HG03139 (cell line): ENCODE data around the gene NLE1.
"Not testable (repeated sequence)": the region's sequence is repeated elsewhere in the genome, so short reads cannot be mapped to it uniquely, and the experiment has no call there.

Experiments
- ATAC-seq: cut with Tn5 transposase; IDR thresholded peaks from one replicate; pipeline ENCODE4 v1.9.1; 2021; ENCODE audit not compliant: unreplicated experiment

Gene NLE1

GRCh38 chr17:35163886-35164285 lies 21.8 kb upstream of the NLE1 start:
- no peak for ATAC-seq

DNA sequence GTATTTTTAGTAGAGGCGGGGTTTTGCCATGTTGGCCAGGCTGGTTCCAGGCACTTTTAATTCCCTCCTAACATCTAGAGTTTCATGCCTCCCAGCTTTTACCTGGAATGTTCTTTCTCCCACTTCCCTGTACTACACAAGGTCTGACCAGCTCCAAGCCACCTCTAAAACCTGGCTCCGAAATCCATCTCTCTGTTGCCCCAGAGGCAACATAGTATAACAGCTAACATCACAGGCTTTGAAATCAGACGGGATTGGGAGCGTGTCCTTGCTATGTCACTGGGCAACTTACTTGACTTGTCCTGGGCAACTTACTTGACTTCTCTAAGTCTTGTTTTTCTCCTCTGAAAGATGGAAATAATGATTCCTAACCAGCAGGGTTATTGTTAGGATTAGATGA lies 20.7 kb upstream of the NLE1 start:
- no peak for ATAC-seq

GRCh38 chr17:35161281-35161761 lies 19.2 kb upstream of the NLE1 start:
- ATAC-seq: no peak

GRCh38 chr17:35160354-35161201 lies 18.5 kb upstream of the NLE1 start:
- ATAC-seq: no peak

DNA sequence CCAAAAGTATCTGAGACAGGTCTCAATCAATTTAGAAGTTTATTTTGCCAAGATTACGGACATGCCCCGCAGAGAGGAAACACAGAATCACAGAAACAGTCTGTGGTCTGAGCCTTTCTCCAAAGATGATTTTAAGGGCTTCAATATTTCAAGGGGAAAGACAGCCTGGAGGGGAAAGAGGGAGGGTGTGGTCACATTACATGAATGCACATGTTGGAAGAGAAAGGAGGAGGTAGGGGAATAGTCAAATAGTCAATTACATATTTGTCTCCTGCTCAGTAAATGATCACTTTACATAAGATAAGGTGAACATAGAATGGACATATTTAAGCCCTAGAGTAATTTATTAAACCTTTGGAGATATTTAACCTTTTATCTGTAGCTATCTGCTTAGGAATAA lies 17.8 kb upstream of the NLE1 start:
- no peak for ATAC-seq

- no peak for ATAC-seq
Observed at GRCh38 chr17:35155246-35155645, 13.1 kb upstream of the NLE1 start.

DNA sequence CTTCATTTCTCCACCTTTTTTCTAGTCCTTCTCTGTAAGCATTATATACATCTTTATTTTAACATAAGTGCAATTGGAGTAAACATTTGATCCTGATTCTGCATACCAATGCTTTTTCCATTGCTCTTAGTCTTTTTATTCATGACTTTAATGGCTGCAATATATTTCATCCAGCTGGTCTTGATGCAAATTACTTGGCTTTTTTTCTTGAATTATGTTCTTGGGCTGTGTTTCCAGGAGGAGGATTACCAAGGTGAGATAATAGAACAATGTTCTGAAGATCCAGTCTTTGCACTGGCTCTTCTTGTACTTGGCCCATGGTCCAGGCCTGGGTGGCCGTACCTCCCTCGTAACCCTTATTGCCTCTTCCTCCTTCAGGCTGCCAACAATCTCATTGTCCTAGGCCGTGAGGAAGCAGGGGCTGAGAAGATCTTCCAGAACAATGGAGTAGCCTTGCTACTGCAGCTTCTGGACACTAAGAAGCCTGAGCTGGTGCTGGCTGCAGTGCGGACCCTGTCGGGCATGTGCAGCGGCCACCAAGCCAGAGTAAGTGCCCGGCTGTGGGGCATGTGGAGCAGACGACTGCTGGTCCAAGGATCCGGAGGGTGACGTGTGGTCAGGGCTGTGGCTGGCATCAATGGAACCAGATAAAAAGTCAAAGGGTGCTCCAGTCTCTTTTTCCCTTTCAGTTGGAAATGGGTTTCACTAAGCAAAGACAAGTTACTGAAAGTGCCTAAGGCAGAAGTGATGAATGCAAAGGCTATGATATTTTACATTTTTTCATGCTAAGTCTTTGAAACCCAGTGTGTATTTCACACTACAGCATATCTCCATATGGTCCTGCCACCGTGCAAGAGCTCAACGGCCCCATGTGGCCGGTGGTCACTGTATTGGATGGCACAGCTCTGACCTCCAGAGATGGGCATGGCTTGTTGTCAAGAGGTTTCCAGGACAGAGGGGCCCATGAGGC lies 12.4 kb upstream of the NLE1 start:
- no peak for ATAC-seq

DNA sequence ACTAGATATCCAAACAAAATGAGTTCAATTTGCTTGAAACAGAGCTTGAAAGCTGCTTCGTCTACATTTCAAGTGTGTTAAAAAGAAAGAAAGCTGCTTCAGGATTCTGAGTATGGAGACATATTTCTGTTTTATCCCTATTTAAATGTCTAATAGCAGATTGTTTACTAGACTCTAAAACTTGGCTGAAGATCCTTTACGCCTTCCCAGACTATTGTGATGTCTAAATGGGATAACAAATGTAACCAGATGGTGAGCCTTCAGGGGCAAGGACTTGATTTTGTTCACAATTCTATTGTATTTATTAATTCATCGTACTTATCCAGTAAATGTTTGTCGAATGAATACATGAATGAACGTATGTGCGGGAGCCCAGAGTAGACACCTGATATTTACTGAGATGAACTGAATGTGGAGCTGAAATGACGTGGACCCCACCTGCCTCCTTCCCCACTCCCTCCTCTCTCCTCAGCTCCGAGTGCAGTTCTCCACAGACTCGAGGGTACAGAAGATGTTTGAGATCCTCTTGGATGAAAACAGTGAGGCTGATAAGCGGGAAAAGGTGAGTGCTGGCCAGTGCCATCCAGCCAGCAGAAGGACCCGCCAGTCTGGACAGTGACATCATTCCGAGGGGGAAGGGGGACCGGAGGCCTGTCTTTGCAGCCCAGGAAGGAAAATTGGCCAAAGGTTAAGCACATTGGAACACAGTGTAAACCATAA lies 10.5 kb upstream of the NLE1 start:
- ATAC-seq: no peak

DNA sequence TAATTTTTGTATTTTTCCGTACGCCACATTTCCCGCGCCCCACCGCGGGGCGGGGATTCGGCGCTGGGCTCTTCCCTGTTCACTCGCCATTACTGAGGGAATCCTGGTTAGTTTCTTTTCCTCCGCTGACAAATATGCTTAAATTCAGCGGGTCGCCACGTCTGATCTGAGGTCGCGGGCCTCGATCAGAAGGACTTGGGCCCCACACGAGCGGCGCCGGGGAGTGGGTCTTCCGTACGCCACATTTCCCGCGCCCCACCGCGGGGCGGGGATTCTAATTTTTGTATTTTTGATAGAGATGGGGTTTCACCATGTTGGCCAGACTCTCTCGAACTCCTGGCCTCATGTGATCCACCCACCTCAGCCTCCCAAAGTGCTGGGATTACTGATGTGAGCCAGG lies 9.0 kb upstream of the NLE1 start:
- not testable (repeated sequence) for ATAC-seq

- ATAC-seq: no peak
Observed at GRCh38 chr17:35149941-35150340, 7.8 kb upstream of the NLE1 start.

DNA sequence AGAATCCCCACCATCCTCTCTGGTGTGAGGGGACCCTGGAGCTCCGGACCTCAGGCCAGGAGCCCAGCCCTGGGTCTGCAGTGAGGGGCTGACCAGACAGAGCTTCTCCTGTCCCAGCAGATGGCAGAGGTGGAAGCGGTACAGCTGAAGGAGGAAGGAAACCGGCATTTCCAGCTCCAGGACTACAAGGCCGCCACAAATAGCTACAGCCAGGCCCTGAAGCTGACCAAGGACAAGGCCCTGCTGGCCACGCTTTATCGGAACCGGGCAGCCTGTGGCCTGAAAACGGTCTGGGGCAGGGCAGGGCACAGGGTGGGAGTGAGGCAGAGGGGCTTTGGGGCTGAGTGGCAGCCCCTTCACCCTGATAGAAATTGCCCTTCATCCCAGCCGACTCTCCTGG lies 6.0 kb upstream of the NLE1 start:
- no peak for ATAC-seq

- ATAC-seq: no peak
Observed at GRCh38 chr17:35147375-35147905, 5.3 kb upstream of the NLE1 start, which contains the start of gene UNC45B. TSS of gene UNC45B (plus strand) at chr17:35147817. CDS start at chr17:35148264, 447 bp downstream.

DNA sequence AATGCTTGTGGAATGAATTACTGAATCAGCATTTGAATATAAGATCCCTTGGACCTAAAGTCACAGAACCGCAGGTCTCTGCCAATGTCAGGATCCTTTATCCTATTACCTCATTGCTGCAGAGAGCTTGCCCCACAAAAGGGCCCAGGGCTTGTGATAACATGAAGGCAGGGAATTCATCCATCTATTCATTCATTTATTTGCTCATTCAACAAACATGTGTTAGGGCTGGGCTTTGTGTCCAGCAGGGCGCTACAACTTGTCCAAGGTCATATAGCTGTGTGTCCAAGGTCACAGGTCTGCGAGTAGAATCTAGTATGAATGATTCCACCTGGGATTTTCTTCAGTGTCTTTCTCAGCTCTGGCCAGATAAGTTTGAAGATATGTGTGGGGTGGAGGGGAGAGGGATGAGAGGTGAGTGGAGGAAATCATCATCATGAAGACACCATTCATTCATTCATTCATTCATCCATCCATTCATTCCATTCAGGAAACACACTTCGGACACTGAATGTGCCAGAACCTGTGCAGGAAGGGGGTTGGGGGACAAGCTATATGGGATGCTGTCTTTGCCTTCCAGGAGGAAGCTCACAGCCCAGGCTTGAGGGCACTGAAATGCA lies 4.2 kb upstream of the NLE1 start:
- ATAC-seq: no peak

DNA sequence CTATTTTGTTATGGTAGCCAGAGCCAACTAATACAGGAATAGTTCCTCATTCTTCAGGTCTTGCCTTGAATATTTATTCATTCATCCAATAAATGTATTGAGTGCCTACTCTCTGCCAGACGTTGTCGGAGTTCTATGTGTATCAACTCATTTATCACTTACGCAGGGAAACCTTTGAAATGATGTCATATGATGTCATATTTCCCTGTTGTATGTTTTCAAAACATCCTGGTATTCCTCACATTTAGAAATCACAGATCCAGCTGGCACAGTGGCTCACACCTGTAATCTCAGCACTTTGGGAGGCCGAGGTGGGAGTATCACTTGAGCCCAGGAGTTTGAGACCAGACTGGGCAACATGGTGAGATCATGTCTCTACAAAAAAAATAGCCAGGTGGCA lies 2.7 kb upstream of the NLE1 start:
- no peak for ATAC-seq

- no peak for ATAC-seq
Observed at GRCh38 chr17:35142467-35142796, 329 bp upstream of the NLE1 start.

DNA sequence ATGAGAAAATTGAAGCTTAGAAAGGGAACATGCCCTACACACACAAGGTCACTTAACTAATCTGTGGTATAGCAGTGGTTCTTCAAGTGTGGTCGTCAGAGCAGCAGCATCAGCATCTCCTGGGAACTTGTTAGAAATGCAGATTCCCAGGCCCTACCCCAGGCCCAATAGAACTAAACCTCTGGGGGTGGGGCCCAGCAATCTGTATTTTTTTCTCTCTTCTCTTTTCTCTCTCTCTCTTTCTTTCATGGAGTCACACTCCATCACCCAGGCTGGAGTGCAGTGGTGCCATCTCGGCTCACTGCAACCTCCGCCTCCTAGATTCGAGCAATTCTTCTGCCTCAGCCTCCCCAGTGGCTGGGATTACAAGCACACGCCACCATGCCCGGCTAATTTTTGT lies 3.9 kb downstream of the NLE1 start:
- no peak for ATAC-seq

GRCh38 chr17:35135322-35135721 lies 6.8 kb downstream of the NLE1 start:
- no peak for ATAC-seq

- ATAC-seq: no peak
Observed at GRCh38 chr17:35132816-35133550, 9.1 kb downstream of the NLE1 start.

DNA sequence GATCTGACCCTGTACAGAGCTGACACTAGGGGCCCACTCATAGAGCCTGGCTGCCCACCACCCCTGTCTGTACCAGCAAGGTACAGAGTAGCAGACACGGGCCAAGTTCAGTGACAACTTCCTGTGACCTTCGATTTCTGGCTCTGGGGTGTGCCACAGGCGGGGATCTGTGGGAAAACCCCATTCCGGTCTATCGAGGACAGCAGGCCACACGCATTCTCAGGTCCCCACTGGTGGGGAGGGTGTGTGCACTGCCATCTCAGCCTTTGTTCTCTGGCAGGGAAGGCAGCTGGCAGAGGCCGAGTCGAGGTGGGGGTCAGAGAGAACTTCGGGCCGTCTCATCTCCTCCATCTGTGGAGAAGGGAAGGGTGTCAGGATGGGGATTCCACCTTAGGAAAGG lies 10.0 kb downstream of the NLE1 start:
- ATAC-seq: no peak

- no peak for ATAC-seq
Observed at GRCh38 chr17:35130392-35130791, 11.7 kb downstream of the NLE1 start.
